ENCODE data around the gene EPM2A. TPM values are rescaled to one million over a fixed set of nuclear protein-coding genes. Genes with fewer than 3 reads are reported as not detected.

Gene EPM2A
- total RNA-seq, 1 experiment from 2014 or later = 6.2 TPM

GRCh38 chr6:145689529-145689928 is 45.8 kb downstream of the EPM2A start:
- no peak overlapping the region for H3K4me3 ChIP-seq
- no peaks in the 10 kb centered on the region for H3K27me3 ChIP-seq (replicated peaks)
- H3K36me3 ChIP-seq = no peaks in the 10 kb centered on the region
- H3K4me1 ChIP-seq (replicated peaks) = peaks cover 14% of the 10 kb centered on the region
- H3K27ac ChIP-seq = no peak overlapping the region
- H3K9me3 ChIP-seq (replicated peaks) = no peaks in the 10 kb centered on the region
- DNase-seq (ENCODE audit: low read depth in 1 of 2, low spot score in 2 of 2) = no peak

- no peaks in the 10 kb centered on the region for H3K27me3 ChIP-seq (replicated peaks)
- H3K27ac ChIP-seq = no peak overlapping the region
- H3K36me3 ChIP-seq = no peaks in the 10 kb centered on the region
- H3K9me3 ChIP-seq (replicated peaks) = no peaks in the 10 kb centered on the region
- no peak overlapping the region for H3K4me3 ChIP-seq
- peak in 1 of 2 experiments; percentile 68 for DNase-seq (ENCODE audit: low read depth in 1 of 2, low spot score in 2 of 2)
- peaks cover 14% of the 10 kb centered on the region for H3K4me1 ChIP-seq (replicated peaks)
These were observed 46.8 kb downstream of the EPM2A start for GRCh38 chr6:145688493-145688905.

GRCh38 chr6:145685932-145686331 is 49.4 kb downstream of the EPM2A start:
- Histone ChIP-seq H3K27me3 (replicated peaks) (no peaks in the 10 kb centered on the region), H3K27ac (no peak overlapping the region), H3K4me1 (replicated peaks) (peaks cover 14% of the 10 kb centered on the region), H3K9me3 (replicated peaks) (no peaks in the 10 kb centered on the region), H3K36me3 (no peaks in the 10 kb centered on the region), H3K4me3 (no peak overlapping the region)
- no peak for DNase-seq (ENCODE audit: low read depth in 1 of 2, low spot score in 2 of 2)

- Histone ChIP-seq H3K27ac (no peak overlapping the region), H3K27me3 (replicated peaks) (no peaks in the 10 kb centered on the region), H3K9me3 (replicated peaks) (no peaks in the 10 kb centered on the region), H3K4me3 (no peak overlapping the region), H3K36me3 (no peaks in the 10 kb centered on the region), H3K4me1 (replicated peaks) (no peaks in the 10 kb centered on the region)
- no peak for DNase-seq (ENCODE audit: low read depth in 1 of 2, low spot score in 2 of 2)
These were observed 53.4 kb downstream of the EPM2A start for GRCh38 chr6:145681965-145682364.

GRCh38 chr6:145673504-145673903 is 61.8 kb downstream of the EPM2A start:
- Histone ChIP-seq H3K27ac (no peak overlapping the region), H3K9me3 (replicated peaks) (no peaks in the 10 kb centered on the region), H3K36me3 (no peaks in the 10 kb centered on the region), H3K27me3 (replicated peaks) (no peaks in the 10 kb centered on the region), H3K4me1 (replicated peaks) (peaks cover 19% of the 10 kb centered on the region), H3K4me3 (no peak overlapping the region)
- no peak for DNase-seq (ENCODE audit: low read depth in 1 of 2, low spot score in 2 of 2)

- H3K36me3 ChIP-seq = no peaks in the 10 kb centered on the region
- no peaks in the 10 kb centered on the region for H3K27me3 ChIP-seq (replicated peaks)
- DNase-seq (ENCODE audit: low read depth in 1 of 2, low spot score in 2 of 2) = no peak
- peaks cover 20% of the 10 kb centered on the region for H3K4me1 ChIP-seq (replicated peaks)
- no peaks in the 10 kb centered on the region for H3K9me3 ChIP-seq (replicated peaks)
- no peak overlapping the region for H3K4me3 ChIP-seq
- H3K27ac ChIP-seq = peak overlapping the region; percentile 86
These were observed 65.0 kb downstream of the EPM2A start for GRCh38 chr6:145670311-145670710.

- Histone ChIP-seq H3K36me3 (no peaks in the 10 kb centered on the region), H3K27ac (peak overlapping the region; percentile 86), H3K4me1 (replicated peaks) (peaks cover 20% of the 10 kb centered on the region), H3K4me3 (no peak overlapping the region), H3K27me3 (replicated peaks) (no peaks in the 10 kb centered on the region), H3K9me3 (replicated peaks) (no peaks in the 10 kb centered on the region)
- DNase-seq (ENCODE audit: low read depth in 1 of 2, low spot score in 2 of 2) = peak in 1 of 2 experiments; percentile 64
These were observed 65.7 kb downstream of the EPM2A start for GRCh38 chr6:145669627-145670034.

- Histone ChIP-seq H3K36me3 (no peaks in the 10 kb centered on the region), H3K9me3 (replicated peaks) (no peaks in the 10 kb centered on the region), H3K27ac (peak overlapping the region; percentile 86), H3K4me1 (replicated peaks) (peaks cover 20% of the 10 kb centered on the region), H3K4me3 (no peak overlapping the region), H3K27me3 (replicated peaks) (no peaks in the 10 kb centered on the region)
- no peak for DNase-seq (ENCODE audit: low read depth in 1 of 2, low spot score in 2 of 2)
These were observed 66.5 kb downstream of the EPM2A start for GRCh38 chr6:145668844-145669243.

GRCh38 chr6:145660676-145661075 is 74.6 kb downstream of the EPM2A start:
- no peak overlapping the region for H3K27ac ChIP-seq
- no peaks in the 10 kb centered on the region for H3K4me1 ChIP-seq (replicated peaks)
- no peak overlapping the region for H3K4me3 ChIP-seq
- no peaks in the 10 kb centered on the region for H3K27me3 ChIP-seq (replicated peaks)
- no peak for DNase-seq (ENCODE audit: low read depth in 1 of 2, low spot score in 2 of 2)
- H3K9me3 ChIP-seq (replicated peaks) = no peaks in the 10 kb centered on the region
- no peaks in the 10 kb centered on the region for H3K36me3 ChIP-seq

GRCh38 chr6:145656128-145656527 is 79.2 kb downstream of the EPM2A start:
- Histone ChIP-seq H3K27ac (no peak overlapping the region), H3K4me1 (replicated peaks) (no peaks in the 10 kb centered on the region), H3K36me3 (no peaks in the 10 kb centered on the region), H3K27me3 (replicated peaks) (no peaks in the 10 kb centered on the region), H3K9me3 (replicated peaks) (no peaks in the 10 kb centered on the region), H3K4me3 (no peak overlapping the region)
- no peak for DNase-seq (ENCODE audit: low read depth in 1 of 2, low spot score in 2 of 2)

GRCh38 chr6:145652572-145652971 is 82.7 kb downstream of the EPM2A start:
- Histone ChIP-seq H3K9me3 (replicated peaks) (no peaks in the 10 kb centered on the region), H3K36me3 (no peaks in the 10 kb centered on the region), H3K4me1 (replicated peaks) (no peaks in the 10 kb centered on the region), H3K4me3 (no peak overlapping the region), H3K27ac (no peak overlapping the region), H3K27me3 (replicated peaks) (no peaks in the 10 kb centered on the region)
- DNase-seq (ENCODE audit: low read depth in 1 of 2, low spot score in 2 of 2) = no peak

- Histone ChIP-seq H3K27ac (no peak overlapping the region), H3K27me3 (replicated peaks) (no peaks in the 10 kb centered on the region), H3K9me3 (replicated peaks) (no peaks in the 10 kb centered on the region), H3K36me3 (no peaks in the 10 kb centered on the region), H3K4me3 (no peak overlapping the region), H3K4me1 (replicated peaks) (no peaks in the 10 kb centered on the region)
- no peak for DNase-seq (ENCODE audit: low read depth in 1 of 2, low spot score in 2 of 2)
These were observed 83.3 kb downstream of the EPM2A start for GRCh38 chr6:145651988-145652387.

- H3K27me3 ChIP-seq (replicated peaks) = no peaks in the 10 kb centered on the region
- no peak overlapping the region for H3K4me3 ChIP-seq
- H3K9me3 ChIP-seq (replicated peaks) = no peaks in the 10 kb centered on the region
- H3K27ac ChIP-seq = no peak overlapping the region
- H3K4me1 ChIP-seq (replicated peaks) = no peaks in the 10 kb centered on the region
- no peaks in the 10 kb centered on the region for H3K36me3 ChIP-seq
- no peak for DNase-seq (ENCODE audit: low read depth in 1 of 2, low spot score in 2 of 2)
These were observed 87.2 kb downstream of the EPM2A start for GRCh38 chr6:145648149-145648548.

GRCh38 chr6:145647602-145648001 is 87.7 kb downstream of the EPM2A start:
- no peaks in the 10 kb centered on the region for H3K36me3 ChIP-seq
- no peaks in the 10 kb centered on the region for H3K9me3 ChIP-seq (replicated peaks)
- no peak overlapping the region for H3K27ac ChIP-seq
- DNase-seq (ENCODE audit: low read depth in 1 of 2, low spot score in 2 of 2) = no peak
- H3K27me3 ChIP-seq (replicated peaks) = no peaks in the 10 kb centered on the region
- no peak overlapping the region for H3K4me3 ChIP-seq
- no peaks in the 10 kb centered on the region for H3K4me1 ChIP-seq (replicated peaks)

- no peak overlapping the region for H3K27ac ChIP-seq
- no peak for DNase-seq (ENCODE audit: low read depth in 1 of 2, low spot score in 2 of 2)
- no peaks in the 10 kb centered on the region for H3K4me1 ChIP-seq (replicated peaks)
- no peaks in the 10 kb centered on the region for H3K9me3 ChIP-seq (replicated peaks)
- H3K36me3 ChIP-seq = no peaks in the 10 kb centered on the region
- H3K27me3 ChIP-seq (replicated peaks) = no peaks in the 10 kb centered on the region
- H3K4me3 ChIP-seq = no peak overlapping the region
These were observed 91.6 kb downstream of the EPM2A start for GRCh38 chr6:145643760-145644159.
